IPS DF 4.7 (cell line): ENCODE results near the gene TBC1D16.

Source experiments
- DNase-seq: peaks from one replicate; pipeline ENCODE4 v3.0.0-alpha.2; 2013; ENCODE audit warnings: low spot score; ENCODE audit errors: extremely low read depth

Gene TBC1D16

DNA sequence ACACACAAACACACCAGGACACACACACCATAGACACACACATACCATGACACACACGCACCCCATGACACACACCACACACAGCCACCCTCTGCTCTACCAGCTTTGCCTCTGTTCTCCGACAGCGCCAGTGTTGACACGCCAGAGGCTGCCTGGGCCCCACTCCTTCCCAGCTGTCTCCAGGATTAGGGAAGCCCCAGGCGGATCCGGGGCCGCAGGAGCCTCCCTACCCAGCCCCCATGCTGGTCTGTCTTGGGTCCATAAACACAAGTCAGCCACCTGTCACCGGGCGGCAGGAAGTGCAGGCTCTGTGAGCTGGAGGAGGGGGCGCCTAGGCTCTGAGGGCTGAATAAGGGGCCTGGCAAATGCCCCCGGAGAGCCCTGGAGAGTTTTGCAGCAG is 10.5 kb downstream of the TBC1D16 start:
- DNase-seq, result no peak

- no peak for DNase-seq
These were observed 11.3 kb downstream of the TBC1D16 start for GRCh38 chr17:80024206-80024972.

- no peak for DNase-seq
These were observed 12.0 kb downstream of the TBC1D16 start for GRCh38 chr17:80023481-80024205.

DNA sequence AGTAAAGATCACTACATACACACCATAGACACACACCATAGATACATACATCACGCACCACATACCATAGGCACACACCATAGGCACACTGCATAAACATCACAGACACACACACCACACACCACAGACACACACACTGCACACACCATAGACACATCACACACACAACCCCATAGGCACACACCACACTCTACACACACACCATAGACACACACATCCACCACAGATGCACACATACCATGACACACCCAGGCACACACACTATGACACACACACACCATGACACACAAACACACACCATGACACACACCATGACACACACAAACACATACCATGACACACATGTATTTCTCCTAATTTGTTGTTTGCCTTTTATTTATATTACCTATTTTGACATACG is 14.1 kb downstream of the TBC1D16 start:
- DNase-seq, result no peak

- DNase-seq, result no peak
These were observed 16.6 kb downstream of the TBC1D16 start for GRCh38 chr17:80018917-80019651.

- no peak for DNase-seq
These were observed 18.3 kb downstream of the TBC1D16 start for GRCh38 chr17:80017226-80018010.

- DNase-seq, result no peak
These were observed 22.6 kb downstream of the TBC1D16 start for GRCh38 chr17:80012765-80013741.

GRCh38 chr17:80011989-80012555 is 23.6 kb downstream of the TBC1D16 start:
- no peak for DNase-seq

DNA sequence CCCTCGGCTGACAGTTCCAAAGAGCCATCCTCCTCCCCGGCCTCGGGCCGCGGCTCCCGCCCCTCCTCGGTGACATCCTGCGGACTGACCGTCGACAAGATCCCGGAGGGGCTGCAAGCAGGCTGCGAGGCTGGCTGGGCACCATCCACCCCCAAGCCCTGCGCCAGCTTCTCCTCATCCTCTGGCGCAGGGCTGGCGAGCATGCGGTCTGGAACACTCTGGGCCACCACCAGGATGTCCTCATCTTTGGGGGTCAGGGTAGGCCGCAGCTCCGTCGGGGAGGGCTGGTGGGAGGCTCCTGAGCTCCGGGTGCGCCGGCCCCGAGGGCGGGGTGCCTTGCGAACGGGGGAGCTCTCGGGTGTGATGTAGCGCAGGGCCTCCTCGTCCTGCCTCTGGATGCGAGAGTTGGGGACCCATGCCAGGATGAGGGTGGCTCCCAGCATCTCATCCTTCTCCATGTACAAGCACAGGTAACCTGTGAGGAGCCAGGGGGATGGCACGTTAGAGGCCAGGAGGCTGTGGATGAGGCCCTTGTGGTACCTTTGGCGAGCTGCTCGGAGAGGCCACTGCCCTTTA is 25.3 kb downstream of the TBC1D16 start:
- no peak for DNase-seq

GRCh38 chr17:80009391-80010282 is 26.0 kb downstream of the TBC1D16 start:
- no peak for DNase-seq

DNA sequence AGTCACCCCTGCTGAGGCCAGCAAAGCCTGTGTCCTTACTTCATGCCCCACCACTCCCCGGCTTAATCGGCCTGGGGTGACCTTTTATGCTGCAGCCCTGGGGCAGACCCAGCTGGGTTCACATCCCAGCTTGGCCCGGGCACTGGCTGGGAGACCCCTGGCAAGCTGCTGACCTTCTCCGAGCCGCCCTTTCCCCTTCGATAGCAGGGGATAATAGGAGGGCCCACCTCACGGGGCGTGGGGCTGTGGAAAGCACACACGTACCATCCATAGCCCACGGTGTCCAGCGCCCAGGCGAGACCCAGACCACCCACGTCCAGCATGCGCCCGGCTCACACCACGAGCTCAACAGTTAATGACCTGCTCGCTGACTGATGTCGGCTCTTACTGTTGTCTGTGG is 26.8 kb downstream of the TBC1D16 start:
- DNase-seq, result no peak

DNA sequence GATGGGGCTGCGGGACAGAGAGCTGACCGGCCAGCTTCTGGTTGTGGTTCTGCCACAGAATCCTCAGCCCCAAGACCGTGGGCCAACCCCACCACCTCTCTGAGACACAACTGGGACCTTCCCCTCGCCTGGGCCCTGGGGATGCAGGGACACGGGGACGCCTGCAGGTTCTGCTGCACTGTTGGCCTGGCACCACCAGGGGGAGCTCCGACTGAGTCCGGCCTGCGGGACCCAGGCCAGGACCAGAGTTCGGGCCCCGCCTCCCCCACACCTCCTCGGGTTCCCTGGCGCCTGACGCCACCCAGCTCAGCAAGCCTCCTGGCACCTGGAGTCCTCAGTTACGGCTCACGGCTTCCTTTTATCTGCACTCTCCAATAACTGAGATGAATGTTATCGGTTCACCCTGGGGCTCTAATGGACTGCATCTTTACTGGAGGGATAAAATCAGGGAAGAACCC is 27.3 kb downstream of the TBC1D16 start:
- peak; percentile 33 for DNase-seq

DNA sequence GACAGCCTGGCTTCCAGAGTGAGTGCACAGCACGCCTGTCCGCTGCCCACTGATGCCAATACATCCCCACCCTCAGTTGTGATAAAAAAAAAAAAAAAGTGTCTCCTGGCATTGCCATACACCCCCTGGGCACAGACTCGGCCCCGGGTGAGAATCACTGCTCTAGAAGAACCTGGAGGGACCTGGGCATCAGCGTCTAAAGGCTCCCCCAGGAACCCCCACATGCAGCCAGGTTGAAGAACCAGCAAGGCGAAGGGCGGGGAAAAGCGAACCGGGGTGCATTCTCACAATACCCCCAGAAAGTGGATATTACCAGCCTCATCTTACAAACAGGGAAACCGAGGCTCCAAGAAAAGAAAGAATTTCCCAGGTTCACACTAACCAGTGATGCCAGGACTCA is 27.7 kb downstream of the TBC1D16 start:
- DNase-seq, result no peak

- DNase-seq, result no peak
These were observed 28.6 kb downstream of the TBC1D16 start for GRCh38 chr17:80006811-80007752.

DNA sequence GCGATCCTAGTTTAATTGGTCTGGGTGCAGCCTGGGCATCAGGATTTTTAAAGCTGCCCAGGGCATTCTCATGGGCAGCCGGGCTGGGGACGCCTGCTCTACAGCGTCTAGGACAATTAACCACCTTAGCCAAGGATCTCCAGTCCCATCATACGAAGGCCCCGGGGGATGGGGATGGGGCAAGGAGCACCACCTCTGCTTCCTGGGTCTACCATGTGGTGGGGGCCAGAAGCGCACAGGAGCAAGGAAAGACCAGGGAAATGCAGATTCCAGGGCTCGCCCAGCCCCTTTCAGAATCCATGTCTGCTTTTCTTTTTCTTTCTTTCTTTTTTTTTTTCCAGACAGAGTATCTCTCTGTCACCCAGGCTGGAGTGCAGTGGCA is 29.3 kb downstream of the TBC1D16 start:
- no peak for DNase-seq

GRCh38 chr17:80005360-80006338 is 30.0 kb downstream of the TBC1D16 start:
- no peak for DNase-seq
